Measurements from ENCODE around the gene PCBP2. TPM values are rescaled to one million over a fixed set of nuclear protein-coding genes. Genes with fewer than 3 reads are reported as not detected.

Gene PCBP2
- polyA plus RNA-seq, 1 donor from 2014 or later: 242 TPM

GRCh38 chr12:53514628-53515290, 62.9 kb downstream of the PCBP2 start:
- TF ChIP-seq, protein P1, sequence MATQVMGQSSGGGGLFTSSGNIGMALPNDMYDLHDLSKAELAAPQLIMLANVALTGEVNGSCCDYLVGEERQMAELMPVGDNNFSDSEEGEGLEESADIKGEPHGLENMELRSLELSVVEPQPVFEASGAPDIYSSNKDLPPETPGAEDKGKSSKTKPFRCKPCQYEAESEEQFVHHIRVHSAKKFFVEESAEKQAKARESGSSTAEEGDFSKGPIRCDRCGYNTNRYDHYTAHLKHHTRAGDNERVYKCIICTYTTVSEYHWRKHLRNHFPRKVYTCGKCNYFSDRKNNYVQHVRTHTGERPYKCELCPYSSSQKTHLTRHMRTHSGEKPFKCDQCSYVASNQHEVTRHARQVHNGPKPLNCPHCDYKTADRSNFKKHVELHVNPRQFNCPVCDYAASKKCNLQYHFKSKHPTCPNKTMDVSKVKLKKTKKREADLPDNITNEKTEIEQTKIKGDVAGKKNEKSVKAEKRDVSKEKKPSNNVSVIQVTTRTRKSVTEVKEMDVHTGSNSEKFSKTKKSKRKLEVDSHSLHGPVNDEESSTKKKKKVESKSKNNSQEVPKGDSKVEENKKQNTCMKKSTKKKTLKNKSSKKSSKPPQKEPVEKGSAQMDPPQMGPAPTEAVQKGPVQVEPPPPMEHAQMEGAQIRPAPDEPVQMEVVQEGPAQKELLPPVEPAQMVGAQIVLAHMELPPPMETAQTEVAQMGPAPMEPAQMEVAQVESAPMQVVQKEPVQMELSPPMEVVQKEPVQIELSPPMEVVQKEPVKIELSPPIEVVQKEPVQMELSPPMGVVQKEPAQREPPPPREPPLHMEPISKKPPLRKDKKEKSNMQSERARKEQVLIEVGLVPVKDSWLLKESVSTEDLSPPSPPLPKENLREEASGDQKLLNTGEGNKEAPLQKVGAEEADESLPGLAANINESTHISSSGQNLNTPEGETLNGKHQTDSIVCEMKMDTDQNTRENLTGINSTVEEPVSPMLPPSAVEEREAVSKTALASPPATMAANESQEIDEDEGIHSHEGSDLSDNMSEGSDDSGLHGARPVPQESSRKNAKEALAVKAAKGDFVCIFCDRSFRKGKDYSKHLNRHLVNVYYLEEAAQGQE (IDR thresholded peaks at IDR 0.05; ENCODE audit: borderline replicate concordance): no peak
- TF ChIP-seq EZH2 (IDR thresholded peaks at IDR 0.05; ENCODE audit: borderline replicate concordance, insufficient read depth, low read length, poor library complexity, severe bottlenecking) (no peak), RAD21 (conservative IDR thresholded peaks at IDR 0.05) (no peak), POLR2AphosphoS5 (IDR thresholded peaks at IDR 0.05) (no peak), TAF1 (IDR thresholded peaks at IDR 0.05; ENCODE audit: low read depth) (no peak)
- Histone ChIP-seq H3K36me3 (ENCODE audit: insufficient read depth, low read length) (no peaks in the 10 kb centered on the region), H3K27ac (ENCODE audit: low read length) (no peak overlapping the region), H3K9me3 (ENCODE audit: low read length) (no peaks in the 10 kb centered on the region), H3K9ac (ENCODE audit: low read length) (no peak overlapping the region), H2AFZ (ENCODE audit: low read depth, low read length) (no peak overlapping the region), H4K20me1 (ENCODE audit: insufficient read depth) (no peaks in the 10 kb centered on the region), H3F3A (ENCODE audit: insufficient read depth, low read length, poor library complexity, severe bottlenecking) (no peaks in the 10 kb centered on the region), H3K4me2 (ENCODE audit: low read length) (no peak overlapping the region), H3K4me3 (ENCODE audit: low read length) (no peak overlapping the region), H3K79me2 (replicated peaks; ENCODE audit: insufficient read depth, low read length) (no peaks in the 10 kb centered on the region), H3K9me2 (ENCODE audit: insufficient read depth, low read length) (no peaks in the 10 kb centered on the region), H3K27me3 (ENCODE audit: insufficient read depth, low read depth, low read length) (no peaks in the 10 kb centered on the region)

GRCh38 chr12:53515291-53515680, 63.4 kb downstream of the PCBP2 start:
- H3F3A ChIP-seq (ENCODE audit: insufficient read depth, low read length, poor library complexity, severe bottlenecking): no peaks in the 10 kb centered on the region
- no peaks in the 10 kb centered on the region for H3K79me2 ChIP-seq (replicated peaks; ENCODE audit: insufficient read depth, low read length)
- H3K4me3 ChIP-seq (ENCODE audit: low read length): no peak overlapping the region
- H4K20me1 ChIP-seq (ENCODE audit: insufficient read depth): no peaks in the 10 kb centered on the region
- no peaks in the 10 kb centered on the region for H3K9me3 ChIP-seq (ENCODE audit: low read length)
- H3K36me3 ChIP-seq (ENCODE audit: insufficient read depth, low read length): no peaks in the 10 kb centered on the region
- no peak overlapping the region for H3K27ac ChIP-seq (ENCODE audit: low read length)
- no peaks in the 10 kb centered on the region for H3K9me2 ChIP-seq (ENCODE audit: insufficient read depth, low read length)
- no peaks in the 10 kb centered on the region for H3K27me3 ChIP-seq (ENCODE audit: insufficient read depth, low read depth, low read length)
- no peak overlapping the region for H3K9ac ChIP-seq (ENCODE audit: low read length)
- no peak overlapping the region for H3K4me2 ChIP-seq (ENCODE audit: low read length)
- H2AFZ ChIP-seq (ENCODE audit: low read depth, low read length): no peak overlapping the region
- TF ChIP-seq, protein P2, sequence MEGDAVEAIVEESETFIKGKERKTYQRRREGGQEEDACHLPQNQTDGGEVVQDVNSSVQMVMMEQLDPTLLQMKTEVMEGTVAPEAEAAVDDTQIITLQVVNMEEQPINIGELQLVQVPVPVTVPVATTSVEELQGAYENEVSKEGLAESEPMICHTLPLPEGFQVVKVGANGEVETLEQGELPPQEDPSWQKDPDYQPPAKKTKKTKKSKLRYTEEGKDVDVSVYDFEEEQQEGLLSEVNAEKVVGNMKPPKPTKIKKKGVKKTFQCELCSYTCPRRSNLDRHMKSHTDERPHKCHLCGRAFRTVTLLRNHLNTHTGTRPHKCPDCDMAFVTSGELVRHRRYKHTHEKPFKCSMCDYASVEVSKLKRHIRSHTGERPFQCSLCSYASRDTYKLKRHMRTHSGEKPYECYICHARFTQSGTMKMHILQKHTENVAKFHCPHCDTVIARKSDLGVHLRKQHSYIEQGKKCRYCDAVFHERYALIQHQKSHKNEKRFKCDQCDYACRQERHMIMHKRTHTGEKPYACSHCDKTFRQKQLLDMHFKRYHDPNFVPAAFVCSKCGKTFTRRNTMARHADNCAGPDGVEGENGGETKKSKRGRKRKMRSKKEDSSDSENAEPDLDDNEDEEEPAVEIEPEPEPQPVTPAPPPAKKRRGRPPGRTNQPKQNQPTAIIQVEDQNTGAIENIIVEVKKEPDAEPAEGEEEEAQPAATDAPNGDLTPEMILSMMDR (IDR thresholded peaks at IDR 0.05; ENCODE audit: poor library complexity, severe bottlenecking): no peak
- TF ChIP-seq SMC3 (conservative IDR thresholded peaks at IDR 0.05; ENCODE audit: poor library complexity): no peak
- TF ChIP-seq POLR2AphosphoS5 (IDR thresholded peaks at IDR 0.05): no peak
- no peak for TF ChIP-seq MXI1 (conservative IDR thresholded peaks at IDR 0.05; ENCODE audit: poor library complexity, severe bottlenecking)
- TF ChIP-seq TAF1 (IDR thresholded peaks at IDR 0.05; ENCODE audit: low read depth): no peak
- no peak for TF ChIP-seq RAD21 (conservative IDR thresholded peaks at IDR 0.05)
- no peak for TF ChIP-seq EZH2 (IDR thresholded peaks at IDR 0.05; ENCODE audit: borderline replicate concordance, insufficient read depth, low read length, poor library complexity, severe bottlenecking)
- TF ChIP-seq, protein P1 (IDR thresholded peaks at IDR 0.05; ENCODE audit: borderline replicate concordance): no peak
- no peak for TF ChIP-seq EP300 (conservative IDR thresholded peaks at IDR 0.05; ENCODE audit: poor library complexity, severe bottlenecking)
